Skeletal muscle tissue (tissue), 5 donors: ENCODE measurements around the gene SRSF9. TPM values are rescaled to one million over a fixed set of nuclear protein-coding genes. Genes with fewer than 3 reads are reported as not detected.

Source experiments
- H3K27ac ChIP-seq: one replicate; pipeline ENCODE4 v1.7.0; 2013; ENCODE audit warnings: mild to moderate bottlenecking, low read depth, low read length, inconsistent platforms
- H3K27me3 ChIP-seq, 3 donors: one replicate each; pipeline ENCODE4 v1.7.0; 2013; ENCODE audit warnings: low read length in 3 of 3; ENCODE audit not compliant: control insufficient read depth in 3 of 3, insufficient read depth in 3 of 3
- H3K36me3 ChIP-seq, 3 donors: one replicate each; pipeline ENCODE4 v1.7.0; 2013; ENCODE audit warnings: low read length in 3 of 3; ENCODE audit not compliant: control insufficient read depth in 3 of 3, insufficient read depth in 3 of 3
- H3K4me1 ChIP-seq, 3 donors: one replicate each; pipeline ENCODE4 v1.7.0; 2013; ENCODE audit warnings: low read length in 3 of 3, mild to moderate bottlenecking in 3 of 3; ENCODE audit not compliant: control insufficient read depth in 3 of 3, insufficient read depth in 3 of 3
- H3K4me3 ChIP-seq, 3 donors: one replicate each; pipeline ENCODE4 v1.7.0; 2013; ENCODE audit warnings: low read length in 3 of 3
- H3K9ac ChIP-seq, 3 donors: one replicate each; pipeline ENCODE4 v1.7.0; 2013; ENCODE audit warnings: low read length in 3 of 3, mild to moderate bottlenecking in 3 of 3, moderate library complexity in 2 of 3, low read depth in 1 of 3
- H3K9me3 ChIP-seq, 3 donors: one replicate each; pipeline ENCODE4 v1.7.0; 2013; ENCODE audit warnings: low read length in 3 of 3; ENCODE audit not compliant: control insufficient read depth in 3 of 3
- small RNA-seq: library from RNA; depleted of rRNA; stranded (forward); fragments of <200 nt; gene quantifications from one replicate; pipeline ENCODE3, GENCODE V24; 2014
- total RNA-seq: library from RNA; depleted of rRNA; stranded (reverse); fragments of >200 nt; gene quantifications from one replicate; pipeline ENCODE4 v1.2.3, GENCODE V29; 2014
- donor health status: Osteomylitis.

The SRSF9 gene
- total RNA-seq, 1 donor from 2014 or later: 79.9 TPM

DNA sequence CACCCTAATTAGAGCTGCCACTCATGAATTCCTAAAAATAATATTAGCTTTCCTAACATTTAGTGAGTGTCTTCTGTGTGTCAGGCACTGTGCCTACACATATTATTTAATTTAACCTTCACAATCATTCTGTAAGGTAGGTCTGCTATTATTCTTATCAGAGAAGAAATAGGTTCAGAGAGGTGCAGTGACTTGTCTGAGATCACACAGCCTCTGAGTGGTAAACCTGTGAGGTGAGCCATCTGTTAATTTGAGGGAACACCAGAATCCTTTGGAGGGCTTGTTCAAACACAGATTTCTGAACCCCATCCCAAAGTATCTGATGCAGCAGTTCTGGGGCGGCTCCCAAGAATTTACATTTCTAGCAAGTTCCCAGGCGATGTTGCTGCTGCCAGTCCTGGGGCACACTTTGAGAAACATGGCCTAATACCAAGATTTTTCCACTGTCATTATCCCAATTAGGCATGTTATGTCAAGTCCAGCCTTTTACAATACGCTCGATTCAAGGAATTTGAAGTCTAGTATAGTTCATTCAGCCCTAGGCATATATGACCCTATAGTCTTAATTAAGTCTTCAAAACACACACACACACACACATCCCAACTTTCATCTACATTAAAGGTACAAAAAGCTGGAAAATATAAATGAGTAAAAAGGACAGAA lies 51.5 kb downstream of the SRSF9 start:
- Histone ChIP-seq H3K4me3 (no peak overlapping the region), H3K27me3 (peaks cover 3 to 6% (median 3%) of the 10 kb centered on the region in 3 donors), H3K9ac (no peak overlapping the region), H3K9me3 (no peaks in the 10 kb centered on the region), H3K27ac (no peak overlapping the region), H3K4me1 (no peaks in the 10 kb centered on the region), H3K36me3 (no peaks in the 10 kb centered on the region)

DNA sequence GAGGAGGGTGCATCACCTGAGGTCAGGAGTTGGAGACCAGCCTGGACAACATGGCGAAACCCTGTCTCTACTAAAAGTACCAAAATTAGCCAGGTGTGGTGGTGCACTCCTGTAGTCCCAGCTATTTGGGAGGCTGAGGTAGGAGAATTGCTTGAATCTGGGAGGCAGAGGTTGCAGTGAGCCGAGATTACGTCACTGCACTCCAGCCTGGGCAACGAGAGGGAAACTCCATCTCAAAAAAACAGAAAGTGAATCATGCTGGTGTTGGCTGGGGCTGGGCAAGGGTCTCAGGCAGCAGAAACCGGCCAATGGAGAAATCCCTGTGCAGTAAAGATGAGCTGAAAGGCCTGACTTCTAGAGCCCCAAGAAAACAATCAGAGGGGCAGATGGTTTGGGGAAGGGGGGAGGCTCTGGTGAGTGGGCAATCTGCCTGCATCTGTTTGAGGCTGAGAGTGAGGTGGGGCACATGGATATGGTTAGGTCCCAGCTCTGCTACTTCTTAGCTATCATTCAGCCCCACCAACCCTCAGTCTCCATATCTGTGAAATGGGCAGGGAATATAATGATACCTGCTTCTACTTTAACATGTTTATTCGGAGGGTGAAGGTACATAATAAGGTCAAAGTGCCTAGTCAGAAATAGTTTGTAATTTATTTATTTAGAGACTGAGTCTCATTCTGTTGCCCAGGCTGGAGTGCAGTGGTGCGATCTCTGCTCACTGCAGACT lies 52.9 kb downstream of the SRSF9 start:
- Histone ChIP-seq H3K4me3 (no peak overlapping the region), H3K36me3 (no peaks in the 10 kb centered on the region), H3K9ac (no peak overlapping the region), H3K27me3 (peaks cover 3 to 6% (median 3%) of the 10 kb centered on the region in 3 donors), H3K4me1 (no peaks in the 10 kb centered on the region), H3K27ac (no peak overlapping the region), H3K9me3 (no peaks in the 10 kb centered on the region)

DNA sequence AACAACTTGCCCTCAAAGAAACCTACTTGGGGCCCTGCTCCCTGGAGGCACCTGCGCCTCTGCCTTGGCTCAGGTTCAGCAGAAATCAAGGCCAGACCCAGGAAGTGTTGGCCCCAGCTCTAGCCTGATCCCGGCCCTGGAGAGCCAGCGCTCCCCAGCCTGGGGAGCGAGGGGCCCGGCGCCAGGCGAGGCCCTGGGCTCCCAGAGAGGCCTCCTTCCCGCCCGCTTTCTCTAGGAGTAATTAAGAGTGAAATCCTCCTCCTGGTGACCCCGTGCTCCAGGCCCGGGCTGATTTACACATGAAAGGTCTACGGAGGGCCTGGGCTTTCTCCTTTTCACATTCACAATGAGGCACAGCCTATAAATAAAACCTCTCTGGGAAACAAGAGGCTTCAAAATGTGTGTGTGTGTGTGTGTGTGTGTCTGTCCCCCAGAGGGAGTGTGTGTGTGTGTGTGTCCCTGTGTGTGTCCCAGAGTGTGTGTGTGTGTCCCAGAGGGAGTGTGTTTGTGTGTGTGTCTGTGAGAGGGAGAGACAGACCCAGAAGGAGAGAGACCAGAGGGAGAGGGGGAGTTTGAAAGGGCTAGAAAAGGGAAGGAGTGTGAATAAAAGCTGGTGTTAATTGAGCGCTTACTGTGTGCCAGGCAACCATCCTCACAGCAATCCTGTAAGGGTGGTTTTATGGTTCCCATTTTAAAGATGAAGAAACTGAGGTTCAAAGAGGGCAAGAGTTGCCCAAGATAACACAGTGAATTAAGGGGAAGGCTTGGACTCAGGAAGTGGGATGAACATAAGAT lies 55.5 kb downstream of the SRSF9 start:
- no peak overlapping the region for H3K9ac ChIP-seq
- no peaks in the 10 kb centered on the region for H3K4me1 ChIP-seq
- H3K27ac ChIP-seq: no peak overlapping the region
- no peaks in the 10 kb centered on the region for H3K36me3 ChIP-seq
- peaks cover 2 to 3% (median 3%) of the 10 kb centered on the region in 3 donors for H3K27me3 ChIP-seq
- H3K4me3 ChIP-seq: no peak overlapping the region
- no peaks in the 10 kb centered on the region for H3K9me3 ChIP-seq

DNA sequence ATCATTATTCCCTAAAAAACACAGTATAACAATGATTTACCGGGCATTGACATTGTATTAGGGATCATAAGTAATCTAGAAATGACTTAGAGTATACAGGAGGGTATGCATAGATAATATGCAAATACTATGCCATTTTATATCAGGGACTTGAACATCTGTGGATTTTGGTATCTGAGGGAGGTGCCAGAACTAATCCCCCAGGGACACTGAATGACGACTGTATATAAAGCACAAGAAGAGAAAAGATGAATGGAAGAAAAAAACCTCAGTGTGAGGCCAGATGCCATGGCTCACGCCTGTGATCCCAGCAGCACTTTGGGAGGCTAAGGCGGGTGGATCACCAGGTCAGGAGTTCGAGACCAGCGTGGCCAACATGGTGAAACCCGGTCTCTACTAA lies 57.1 kb downstream of the SRSF9 start:
- H3K36me3 ChIP-seq: no peaks in the 10 kb centered on the region
- no peak overlapping the region for H3K4me3 ChIP-seq
- no peak overlapping the region for H3K27ac ChIP-seq
- H3K4me1 ChIP-seq: no peaks in the 10 kb centered on the region
- H3K27me3 ChIP-seq: peaks cover 0 to 2% (median 0%) of the 10 kb centered on the region in 3 donors
- no peak overlapping the region for H3K9ac ChIP-seq
- no peaks in the 10 kb centered on the region for H3K9me3 ChIP-seq

Small RNA genes within 50 kb of the gene (small RNA-seq; reads per million reads assigned to genes)
- not detected for gene RF00019

Other genes starting within 250 kb of the SRSF9 start
- gene PXN, start 204.0 kb downstream of the SRSF9 start, total RNA-seq: 20.9 TPM
- under 0.01 TPM for gene RNU4-2, start 177.8 kb downstream of the SRSF9 start, total RNA-seq
- gene RNU4-1, start 176.5 kb downstream of the SRSF9 start, total RNA-seq: under 0.01 TPM
- gene SIRT4, start 167.4 kb downstream of the SRSF9 start, total RNA-seq: 3.7 TPM
- not detected for gene PLA2G1B, start 142.0 kb downstream of the SRSF9 start, total RNA-seq
- gene MSI1, start 100.6 kb downstream of the SRSF9 start, total RNA-seq: 1.0 TPM
- gene COX6A1, start 31.6 kb downstream of the SRSF9 start, total RNA-seq: 231 TPM
- 18.8 TPM for gene TRIAP1, start 23.4 kb downstream of the SRSF9 start, total RNA-seq
- 9.9 TPM for gene GATC, start 23.3 kb downstream of the SRSF9 start, total RNA-seq
- gene DYNLL1, start 26.4 kb upstream of the SRSF9 start, total RNA-seq: 162 TPM
- 29.7 TPM for gene COQ5, start 59.4 kb upstream of the SRSF9 start, total RNA-seq
- 118 TPM for gene RNF10, start 64.6 kb upstream of the SRSF9 start, total RNA-seq
- gene POP5, start 111.7 kb upstream of the SRSF9 start, total RNA-seq: 29.2 TPM
- 0.52 TPM for gene CABP1, start 170.9 kb upstream of the SRSF9 start, total RNA-seq
- 50.6 TPM for gene MLEC, start 217.4 kb upstream of the SRSF9 start, total RNA-seq
- 7.3 TPM for gene UNC119B, start 240.7 kb upstream of the SRSF9 start, total RNA-seq